OCI-LY3 (cell line): ENCODE data around the gene GFRAL.

Experiments
- EZH2phosphoT487 ChIP-seq: fragments of 200-600 bp; shearing (Covaris generic); IDR thresholded peaks from 2 replicates; pipeline ENCODE4 v1.6.1; 2018; ENCODE audit warnings: antibody characterized with exemption, mixed run types, low read depth
- TF ChIP-seq, protein P1 (sequence below): fragments of 200-600, 300-600 bp; sonication (generic); IDR thresholded peaks from 2 replicates; pipeline ENCODE4 v1.5.1; 2014; ENCODE audit warnings: antibody characterized with exemption, low read length, low read depth

DNA sequence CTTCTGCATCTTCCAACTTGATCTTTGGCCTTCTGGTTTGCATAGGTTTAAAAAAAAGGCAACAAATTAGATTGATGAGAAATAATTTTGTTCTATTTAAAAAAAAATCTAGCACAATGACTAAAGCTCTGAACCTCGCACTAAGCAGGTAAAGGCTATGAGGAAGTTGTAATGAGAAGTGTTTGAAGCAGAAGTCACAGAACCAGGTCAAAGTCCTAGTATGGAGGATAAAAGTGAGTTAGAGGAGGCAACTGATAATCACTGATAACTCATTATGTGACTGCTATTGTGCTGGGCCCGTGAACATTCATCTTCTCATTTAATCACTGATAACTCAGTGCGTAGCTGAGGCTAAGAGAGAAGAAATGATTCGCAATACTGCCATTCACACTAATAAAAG, 46.1 kb upstream of the GFRAL start:
- TF ChIP-seq, protein P1, sequence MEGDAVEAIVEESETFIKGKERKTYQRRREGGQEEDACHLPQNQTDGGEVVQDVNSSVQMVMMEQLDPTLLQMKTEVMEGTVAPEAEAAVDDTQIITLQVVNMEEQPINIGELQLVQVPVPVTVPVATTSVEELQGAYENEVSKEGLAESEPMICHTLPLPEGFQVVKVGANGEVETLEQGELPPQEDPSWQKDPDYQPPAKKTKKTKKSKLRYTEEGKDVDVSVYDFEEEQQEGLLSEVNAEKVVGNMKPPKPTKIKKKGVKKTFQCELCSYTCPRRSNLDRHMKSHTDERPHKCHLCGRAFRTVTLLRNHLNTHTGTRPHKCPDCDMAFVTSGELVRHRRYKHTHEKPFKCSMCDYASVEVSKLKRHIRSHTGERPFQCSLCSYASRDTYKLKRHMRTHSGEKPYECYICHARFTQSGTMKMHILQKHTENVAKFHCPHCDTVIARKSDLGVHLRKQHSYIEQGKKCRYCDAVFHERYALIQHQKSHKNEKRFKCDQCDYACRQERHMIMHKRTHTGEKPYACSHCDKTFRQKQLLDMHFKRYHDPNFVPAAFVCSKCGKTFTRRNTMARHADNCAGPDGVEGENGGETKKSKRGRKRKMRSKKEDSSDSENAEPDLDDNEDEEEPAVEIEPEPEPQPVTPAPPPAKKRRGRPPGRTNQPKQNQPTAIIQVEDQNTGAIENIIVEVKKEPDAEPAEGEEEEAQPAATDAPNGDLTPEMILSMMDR, result no peak
- no peak for TF ChIP-seq EZH2phosphoT487
